Measurements from ENCODE around the gene PRIMA1.

Gene PRIMA1

GRCh38 chr14:93728651-93729016 lies 59.7 kb downstream of the PRIMA1 start:
- no peak for DNase-seq

- no peak for DNase-seq
Measured at GRCh38 chr14:93727917-93728650, 60.2 kb downstream of the PRIMA1 start.

DNA sequence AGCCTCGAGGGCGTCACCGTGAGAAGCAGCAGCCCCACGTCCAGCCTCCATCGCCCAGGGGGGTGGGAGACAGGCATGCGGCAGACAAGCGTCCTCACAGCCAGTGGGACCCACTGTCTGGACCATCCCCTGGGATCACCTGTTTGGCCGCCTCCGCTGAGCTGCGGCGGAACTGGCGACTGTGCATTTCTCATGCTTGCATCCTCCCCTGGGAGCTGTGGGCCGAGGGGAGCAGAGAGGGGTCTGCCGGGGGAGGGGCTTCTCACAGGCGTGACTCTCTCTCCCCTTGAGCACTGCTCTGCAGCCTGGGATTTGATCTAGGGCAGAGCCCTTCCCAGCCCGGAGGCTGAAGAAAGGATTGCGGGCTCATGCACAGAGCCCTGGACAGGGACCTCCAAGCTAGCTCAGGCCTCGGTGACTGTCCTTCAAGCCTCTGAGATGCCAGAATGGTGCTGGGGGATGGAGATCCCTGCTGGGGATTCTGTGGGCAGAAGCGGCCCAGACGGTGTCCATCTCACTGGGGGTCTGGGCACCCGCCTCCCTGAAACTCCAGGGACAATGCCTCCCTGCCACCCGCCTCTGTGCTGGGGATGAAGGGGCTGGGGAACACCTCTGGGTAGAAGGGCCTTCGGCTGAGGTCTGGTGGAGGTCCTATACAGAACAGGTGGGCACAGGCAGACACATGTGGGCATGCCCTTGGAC lies 61.1 kb downstream of the PRIMA1 start:
- no peak for DNase-seq

DNA sequence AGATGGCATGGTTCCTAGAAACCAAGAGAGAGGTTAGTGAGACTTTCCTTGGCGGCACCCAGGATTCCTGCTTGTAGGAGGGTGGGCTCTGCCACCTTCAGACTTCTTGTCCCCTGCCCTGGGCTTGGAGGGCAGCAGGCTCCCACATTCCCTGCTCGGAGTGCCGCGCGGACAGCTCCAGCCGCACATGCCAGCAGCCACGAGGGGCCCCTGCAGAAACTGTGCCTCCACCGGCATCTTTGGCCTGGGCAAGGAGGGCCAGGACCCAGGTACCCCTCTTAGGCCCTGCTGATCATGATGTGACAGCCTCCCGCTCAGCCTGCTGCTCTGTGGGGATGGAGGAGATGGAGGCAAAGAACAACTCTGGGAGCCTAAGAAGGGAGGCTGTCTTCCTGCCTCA lies 62.3 kb downstream of the PRIMA1 start:
- no peak for DNase-seq

DNA sequence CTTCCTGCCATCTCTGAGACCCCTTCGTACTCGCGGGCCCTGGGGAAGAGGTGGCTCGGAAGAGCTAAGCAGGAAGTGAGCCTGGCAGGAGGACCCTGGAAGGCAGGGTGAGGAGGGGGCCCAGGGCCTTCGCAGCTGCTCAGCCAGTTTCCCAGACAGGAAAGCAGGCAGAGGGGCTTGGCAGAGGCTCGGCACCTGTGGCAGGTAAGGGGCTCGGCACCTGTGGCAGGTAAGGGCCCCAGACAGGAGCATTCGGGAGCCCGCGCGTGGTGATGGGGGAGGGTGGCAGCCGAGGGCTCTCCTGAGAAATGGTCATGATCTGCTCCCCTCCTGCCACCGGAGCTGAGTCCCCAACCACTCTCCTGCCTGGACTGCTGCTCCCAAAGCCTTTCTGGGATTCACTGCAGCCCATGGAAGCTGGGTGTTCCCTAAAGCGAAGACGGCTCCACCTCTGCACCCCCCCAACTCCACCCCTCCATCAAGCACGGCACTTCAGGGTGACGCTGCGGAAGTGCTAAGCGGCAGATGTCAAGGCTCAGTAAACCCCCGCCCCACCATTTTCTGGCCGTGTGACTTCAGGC lies 63.2 kb downstream of the PRIMA1 start:
- no peak for DNase-seq

DNA sequence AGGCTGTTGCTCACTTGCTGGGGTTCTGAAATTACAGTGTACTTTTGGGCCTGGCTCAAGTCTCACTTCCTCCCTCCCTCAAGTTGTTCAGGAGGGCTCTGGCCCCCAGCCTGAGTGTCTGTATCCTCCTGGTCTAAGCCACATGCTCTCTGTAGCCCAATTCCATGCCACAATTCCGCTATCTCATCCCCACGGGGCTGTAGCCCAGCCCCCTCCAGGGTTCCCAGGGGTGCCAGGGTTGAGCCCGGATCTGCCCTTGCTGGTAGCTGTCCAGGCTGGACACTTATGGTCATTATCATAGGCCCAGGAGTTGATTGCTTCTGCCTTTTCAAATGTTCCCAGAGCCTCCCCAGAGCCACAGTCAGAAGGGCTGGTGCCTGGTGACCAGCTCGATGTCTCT lies 65.3 kb downstream of the PRIMA1 start:
- no peak for DNase-seq

DNA sequence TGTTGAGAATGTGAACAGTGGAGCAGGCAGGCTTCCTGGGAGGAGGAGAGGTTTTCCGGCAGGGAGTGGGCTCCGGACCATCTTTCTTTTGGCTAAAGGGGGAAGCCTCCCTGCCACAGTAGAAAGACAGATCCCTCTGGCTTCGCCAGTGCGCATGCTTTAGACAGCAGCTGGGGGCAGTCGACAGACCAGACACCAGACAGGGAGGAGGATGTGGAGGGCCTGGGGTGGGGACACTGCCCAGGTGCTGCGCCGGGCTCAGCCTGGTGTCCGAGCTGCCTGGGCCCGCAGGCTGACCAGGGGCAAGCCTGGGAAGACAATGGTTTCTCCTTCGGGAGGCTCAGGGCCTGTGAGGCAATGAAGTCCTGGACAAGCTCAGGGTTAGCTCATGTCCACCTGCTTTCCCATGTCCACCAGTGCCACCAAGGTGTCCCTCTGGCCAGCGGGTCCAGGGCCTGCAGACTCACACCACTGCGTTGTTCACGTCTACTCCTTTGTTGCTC lies 67.3 kb downstream of the PRIMA1 start:
- no peak for DNase-seq

DNA sequence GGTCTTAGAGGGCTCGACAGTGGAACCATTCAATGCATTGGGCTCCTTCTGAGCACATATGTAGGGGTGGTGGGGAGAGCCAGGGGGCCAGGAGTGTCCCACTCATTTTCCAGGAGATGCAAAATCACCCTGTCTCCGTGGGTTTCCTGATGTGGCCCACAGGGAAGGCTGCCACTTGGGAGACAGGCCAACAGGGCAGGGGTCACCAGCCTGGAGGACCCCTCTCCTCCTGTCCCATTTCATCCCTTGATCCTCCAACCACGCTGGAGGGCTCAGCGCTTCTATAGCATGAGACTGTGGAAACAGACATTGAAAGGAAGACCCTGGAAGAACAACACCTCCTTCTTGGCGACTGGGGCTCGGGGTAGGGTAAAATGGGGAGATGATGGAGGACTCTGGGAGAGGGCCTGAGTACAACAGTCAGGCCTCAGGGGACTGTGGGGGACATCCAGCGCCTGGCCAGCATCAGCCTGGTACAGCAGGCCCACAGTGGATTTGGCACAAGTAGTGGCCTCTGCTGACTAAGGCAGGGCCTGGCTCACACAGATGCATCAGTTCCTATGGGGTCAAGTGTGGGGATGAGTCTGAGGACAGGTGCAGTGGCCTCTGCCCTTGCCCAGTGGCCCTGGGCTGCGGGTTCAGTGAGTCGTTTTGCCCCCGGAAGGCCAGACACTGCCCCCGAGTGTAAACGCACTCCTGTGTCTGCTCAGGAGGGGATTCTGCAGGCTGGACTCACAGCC lies 68.0 kb downstream of the PRIMA1 start:
- no peak for DNase-seq

GRCh38 chr14:93719256-93719655 lies 69.0 kb downstream of the PRIMA1 start:
- DNase-seq, result no peak

DNA sequence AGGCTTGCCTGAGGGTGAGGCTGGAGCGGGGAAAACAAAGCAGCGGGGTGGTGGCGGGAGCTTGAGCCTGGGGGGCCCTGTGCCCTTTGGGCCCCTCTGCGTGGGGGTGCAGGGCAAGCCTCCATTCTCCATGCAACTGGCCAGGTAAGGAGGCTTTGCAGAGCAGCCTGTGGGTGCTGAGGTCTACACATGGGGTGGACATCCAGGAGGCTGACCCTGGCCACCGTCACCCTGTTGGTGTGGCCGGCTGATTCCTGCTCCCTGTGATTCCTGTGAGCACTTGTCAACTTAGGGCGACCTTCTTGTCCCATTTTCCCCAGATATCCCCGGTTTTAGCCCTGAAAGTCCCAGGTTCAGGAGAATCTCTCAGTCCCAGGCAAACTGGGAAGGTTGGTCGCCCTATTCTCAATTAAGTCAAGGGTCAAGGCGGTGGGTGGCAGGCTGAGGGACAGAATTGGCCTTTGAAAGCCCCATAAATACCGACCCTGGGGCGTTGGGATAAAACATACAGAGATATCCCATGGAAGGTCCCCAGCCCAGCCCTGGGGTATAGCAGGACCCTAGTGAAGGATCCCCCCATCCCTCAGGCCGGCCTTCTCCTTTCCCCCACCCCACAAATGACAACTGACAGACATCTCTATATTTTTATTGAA lies 70.5 kb downstream of the PRIMA1 start:
- DNase-seq, result no peak

DNA sequence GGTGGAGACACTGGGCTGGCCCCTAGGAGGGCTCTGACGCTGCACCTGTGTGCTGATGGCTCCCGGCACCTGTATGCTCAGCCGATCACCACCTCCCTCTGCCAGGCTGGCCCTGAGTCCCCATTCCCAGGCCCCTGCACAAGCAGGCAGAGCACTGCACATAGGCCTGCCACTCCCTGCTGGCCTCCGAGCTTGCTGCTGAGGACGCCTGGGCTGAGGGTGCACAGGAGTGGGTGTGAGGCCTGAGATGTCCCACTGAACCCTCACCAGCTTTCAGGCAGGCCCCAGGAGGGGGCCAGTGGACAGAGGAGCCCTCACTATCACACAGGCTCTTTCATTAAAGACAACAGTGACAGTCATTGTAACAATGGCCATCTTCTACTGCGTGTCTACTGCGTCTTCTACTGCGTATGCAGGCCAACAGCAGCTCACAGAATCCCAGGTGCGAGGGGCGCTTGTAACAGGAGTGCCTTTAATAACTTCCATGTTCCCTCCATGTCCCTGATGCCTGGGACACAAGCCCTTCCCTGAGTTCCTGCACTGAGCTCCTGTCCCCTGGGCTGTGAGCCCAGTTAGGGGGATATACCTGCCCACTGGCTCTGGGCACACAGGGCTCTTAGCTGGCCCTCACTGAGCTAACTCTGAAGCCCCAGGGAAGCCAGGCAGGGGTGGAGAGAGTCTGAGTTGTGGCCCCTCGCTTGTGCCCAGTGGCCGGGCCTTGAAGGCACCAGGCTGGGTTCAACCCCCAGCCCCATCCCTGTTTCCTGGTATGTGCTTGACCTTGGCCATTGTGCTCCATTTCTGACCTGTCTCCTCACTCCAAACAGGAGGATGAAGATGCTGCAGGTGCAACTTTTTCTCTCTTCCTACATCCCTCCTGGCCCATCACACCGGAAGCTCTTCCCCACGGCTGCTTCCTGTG lies 71.3 kb downstream of the PRIMA1 start:
- DNase-seq, result no peak

DNA sequence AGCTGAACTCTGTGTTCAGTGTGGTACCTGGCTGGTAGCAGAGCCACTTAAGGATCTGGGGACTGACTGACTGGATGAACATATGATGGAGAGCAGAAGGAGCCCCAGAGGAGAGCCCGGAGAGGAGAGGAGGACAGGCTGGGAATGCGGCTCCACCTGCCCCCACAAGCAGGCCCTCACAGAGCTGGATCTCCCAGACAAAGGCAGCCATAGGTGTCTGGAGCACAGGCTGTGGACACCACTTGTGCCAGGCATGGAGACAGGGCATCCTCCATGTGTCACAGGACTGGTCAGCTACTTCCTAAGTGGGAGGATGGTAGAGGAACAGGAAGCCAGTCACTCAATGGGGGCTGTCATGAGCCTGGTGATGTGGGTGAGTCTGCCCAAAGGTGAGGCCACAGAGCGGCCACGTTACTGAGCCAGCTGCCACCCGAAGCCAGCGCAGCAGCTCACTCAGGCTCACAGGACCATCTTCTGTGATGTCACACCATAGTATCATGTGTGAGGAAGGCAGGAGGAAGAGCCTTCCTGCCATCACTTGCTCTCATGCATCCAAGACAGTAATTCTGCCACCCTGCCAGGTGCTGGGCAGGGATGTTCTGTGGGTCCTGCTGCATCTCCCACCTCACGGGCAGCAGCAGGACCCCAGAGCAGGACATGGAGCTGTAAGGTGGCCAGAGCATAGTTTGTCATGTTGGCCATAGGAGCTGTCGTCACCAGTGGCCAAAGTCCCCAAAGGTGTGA lies 72.1 kb downstream of the PRIMA1 start:
- DNase-seq, result no peak

DNA sequence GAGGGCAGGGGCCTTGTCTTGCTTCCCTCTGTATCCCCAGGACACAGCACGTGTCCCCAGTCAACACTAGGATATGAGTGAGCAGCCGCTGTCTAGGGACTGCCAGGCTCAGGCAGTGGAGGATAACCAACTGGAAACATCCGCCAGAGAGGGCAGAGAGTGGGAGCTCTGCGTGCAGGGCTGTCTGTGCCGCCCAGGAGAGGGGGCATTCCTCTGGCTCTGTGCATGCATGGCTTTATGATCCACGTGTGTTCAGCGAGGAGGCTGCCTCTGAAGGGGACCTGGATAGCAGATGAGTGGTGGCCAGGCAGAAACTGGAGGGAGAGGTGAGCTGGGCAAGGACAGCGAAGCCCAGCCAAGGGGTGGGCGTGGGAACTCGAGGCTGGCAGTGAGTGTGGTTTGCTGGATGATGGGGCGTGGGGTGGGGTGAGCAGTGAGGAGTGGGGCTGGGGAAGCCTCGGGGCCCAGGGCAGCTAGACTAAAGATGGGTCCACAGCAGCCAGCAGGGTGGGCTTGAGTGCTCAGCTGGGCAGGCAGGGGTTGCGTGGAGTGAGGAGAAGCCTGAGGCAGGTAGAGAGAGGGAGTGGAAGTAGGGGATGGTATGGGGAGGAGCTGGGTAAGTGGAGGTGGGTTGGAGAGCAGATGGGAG lies 72.9 kb downstream of the PRIMA1 start:
- DNase-seq, result no peak

DNA sequence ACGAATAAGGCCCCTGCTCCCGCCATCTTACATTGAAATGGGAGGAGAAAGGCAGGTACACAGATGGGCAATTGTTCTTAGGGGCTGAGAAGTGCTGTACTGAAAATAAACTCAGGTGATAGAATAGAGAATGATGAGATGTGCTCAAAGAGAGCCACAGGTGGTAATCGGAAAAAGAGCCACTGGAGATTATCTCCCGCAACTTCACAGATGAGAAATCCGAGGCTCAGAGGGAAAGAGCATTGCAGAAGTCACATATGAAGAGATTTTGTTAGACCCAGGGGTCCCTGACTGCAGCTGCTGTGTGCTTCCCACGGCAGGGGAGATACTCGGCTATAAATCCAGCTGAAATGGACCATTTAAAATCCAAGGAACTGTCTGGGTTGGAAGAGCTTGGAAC lies 73.7 kb downstream of the PRIMA1 start:
- DNase-seq, result no peak

DNA sequence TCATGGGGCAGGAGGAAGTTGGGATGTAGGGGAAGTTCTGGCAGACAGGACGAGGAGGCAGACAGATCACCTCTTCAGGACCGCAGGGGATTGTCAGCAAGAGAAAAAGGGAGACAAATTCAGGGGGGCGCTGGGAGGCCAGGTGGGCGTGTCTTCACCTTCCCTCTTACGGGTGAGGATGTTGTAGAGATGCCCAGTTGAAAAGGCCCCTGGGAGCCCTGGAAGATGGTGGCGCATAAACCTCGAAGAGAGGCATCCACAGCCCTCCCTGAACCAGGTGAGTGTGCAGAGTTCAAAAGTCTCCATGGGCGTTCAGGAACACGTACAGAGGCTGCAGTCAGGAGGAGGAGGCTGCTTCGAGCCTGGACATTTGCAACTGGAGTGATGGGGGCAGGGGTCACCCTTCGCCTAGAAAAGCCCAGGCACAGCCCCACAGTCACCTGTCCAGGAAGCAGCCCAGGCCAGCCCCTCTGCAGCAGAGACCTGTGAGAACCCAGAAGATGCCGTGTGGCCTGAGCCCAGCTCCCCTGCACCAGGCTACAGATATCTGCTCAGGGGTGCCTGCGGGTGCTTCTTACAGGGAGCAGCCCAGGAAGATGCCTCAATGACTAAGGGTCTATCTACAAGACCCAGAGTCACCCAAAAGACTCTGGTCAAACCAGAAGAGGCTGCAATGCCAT lies 74.4 kb downstream of the PRIMA1 start:
- no peak for DNase-seq

DNA sequence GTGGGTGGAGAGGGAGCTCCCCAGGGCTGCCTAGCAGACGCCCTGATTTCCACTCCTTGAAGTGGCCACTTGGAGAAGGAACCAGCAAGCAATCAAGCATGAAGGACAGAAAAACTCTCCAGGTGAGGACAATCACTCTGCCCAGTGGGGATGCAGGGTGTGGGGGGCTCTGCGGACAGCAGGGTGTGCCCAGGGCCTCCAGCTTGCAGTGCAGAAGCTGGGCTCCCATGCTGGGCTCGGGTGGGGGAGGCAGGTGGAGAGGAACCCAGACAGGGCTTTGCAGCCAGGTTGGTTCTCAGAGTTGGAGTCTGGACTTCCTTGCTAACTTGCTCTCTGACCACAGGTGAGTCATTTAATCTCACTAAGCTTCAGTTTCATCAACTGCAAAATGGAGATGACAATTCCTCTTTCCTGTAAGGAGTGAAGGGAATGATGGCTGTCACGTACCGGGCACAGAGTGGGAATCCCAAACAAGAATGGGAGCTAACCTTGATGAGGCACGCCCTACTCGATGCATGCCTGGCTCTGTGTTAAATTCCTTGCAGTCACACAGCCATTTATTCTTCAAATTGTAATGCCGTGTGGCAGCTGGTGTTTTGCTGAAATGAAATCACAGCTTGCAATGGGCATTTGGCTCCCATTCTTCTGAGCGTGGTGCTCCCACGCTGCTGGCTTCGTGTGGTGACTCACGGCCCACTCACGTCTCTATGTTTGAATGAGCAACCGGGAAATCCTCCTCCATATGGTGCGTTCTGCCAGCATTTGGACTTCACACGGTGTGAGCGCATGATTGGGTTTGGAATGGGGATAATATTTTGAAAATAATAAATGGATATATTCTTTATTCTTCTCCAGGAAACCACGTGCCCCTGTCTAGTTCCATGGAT lies 75.2 kb downstream of the PRIMA1 start:
- DNase-seq, result no peak

GRCh38 chr14:93712079-93712837 lies 76.0 kb downstream of the PRIMA1 start:
- DNase-seq, result no peak

DNA sequence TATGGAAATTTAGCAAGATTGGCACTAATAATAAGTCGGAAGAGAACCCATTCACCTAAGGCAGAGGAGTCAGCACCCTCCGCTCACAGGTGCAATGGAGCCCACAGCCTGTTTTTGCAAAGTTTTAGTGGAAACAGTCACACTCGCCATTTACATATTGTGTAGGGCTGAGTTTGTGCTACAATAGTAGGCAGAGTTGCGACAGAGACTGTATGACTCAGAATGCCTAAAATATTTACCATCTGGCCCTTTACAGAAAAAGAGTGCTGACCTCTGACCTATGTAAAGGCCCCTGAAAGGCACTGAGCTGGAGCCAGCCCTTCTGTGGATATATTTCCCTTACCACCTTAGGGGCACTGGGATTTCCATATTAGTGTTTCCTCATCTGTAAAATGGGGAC lies 79.0 kb downstream of the PRIMA1 start:
- no peak for DNase-seq

All from SHP77 (cell line).